Transverse colon (tissue), 4 donors: ENCODE results near the gene NKD1. TPM values are rescaled to one million over a fixed set of nuclear protein-coding genes. Genes with fewer than 3 reads are reported as not detected.

Experiments
- DNase-seq: peaks from one replicate; pipeline ENCODE4 v3.0.0-alpha.2; 2019
- H3K27ac ChIP-seq, 4 donors: fragments of 200-600 bp; sonication (generic); 2 replicates each; pipeline ENCODE4 v1.5.1; 2016 to 2018; ENCODE audit warnings: inconsistent platforms in 4 of 4
- H3K27me3 ChIP-seq: fragments of 200-600 bp; sonication (generic); 2 replicates; pipeline ENCODE4 v1.5.1; 2017; ENCODE audit warnings: inconsistent platforms
- H3K36me3 ChIP-seq, 4 donors: fragments of 200-600 bp; sonication (generic); 2 replicates each; pipeline ENCODE4 v1.5.1; 2017 to 2019; ENCODE audit warnings: inconsistent platforms in 4 of 4
- H3K4me1 ChIP-seq, 4 donors: fragments of 200-600 bp; sonication (generic); 2 replicates each; pipeline ENCODE4 v1.5.1; 2017 to 2020; ENCODE audit warnings: inconsistent platforms in 4 of 4
- H3K4me3 ChIP-seq, 4 donors: fragments of 200-600 bp; sonication (generic); 1 replicate in 1 of 4; 2 replicates in 3 of 4; pipeline versions ENCODE4 v1.5.1 to v1.6.1; 2017 to 2019; ENCODE audit warnings: inconsistent platforms in 4 of 4
- H3K9me3 ChIP-seq, 2 donors: fragments of 200-600 bp; sonication (generic); 2 replicates each; pipeline ENCODE4 v1.5.1; 2017 to 2019; ENCODE audit warnings: inconsistent platforms in 2 of 2
- EP300 ChIP-seq: sonication (generic); formaldehyde crosslinking; IDR thresholded peaks from one replicate; pipeline ENCODE4 v1.6.1; 2017; ENCODE audit warnings: antibody characterized with exemption, low read depth
- POLR2A ChIP-seq: fragments of 450-650 bp; IDR thresholded peaks from one replicate; pipeline ENCODE4 v1.6.1; 2016; ENCODE audit warnings: antibody characterized with exemption, mild to moderate bottlenecking, moderate library complexity
- POLR2AphosphoS5 ChIP-seq, 3 donors: sonication (generic); formaldehyde crosslinking; IDR thresholded peaks; one replicate each; pipeline ENCODE4 v1.6.1; 2016; ENCODE audit warnings: antibody characterized with exemption in 3 of 3
- WGBS, 2 donors: methylation state at CpG; one replicate each; pipeline ENCODE4 v1.1.5; 2018; ENCODE audit warnings: low coverage in 1 of 2; 5-methylcytosine and 5-hydroxymethylcytosine counted together
- in situ Hi-C, 4 donors: fragments of 200-750 bp; cut with MboI; loops; one replicate each; pipeline versions ENCODE4 v1.15.0 to v1.15.1; 2017; ENCODE audit warnings: low sequenced_read_pairs in 3 of 4, low pct_ligation_motif_present in 1 of 4, low pct_unique_long_range_greater_than_20kb in 1 of 4
- intact Hi-C: fragments of 100-400 bp; cut with DNase I; formaldehyde crosslinking; loops from one replicate; pipeline ENCODE4 v1.15.1; 2023; ENCODE audit warnings: low total_unique reads
- total RNA-seq, 4 donors: library from RNA; depleted of rRNA; stranded (reverse); fragments of >200 nt; gene quantifications; one replicate each; pipeline ENCODE4 v1.1.0, GENCODE V29; 2016
- TF ChIP-seq, protein P1 (sequence below), 5 experiments: fragments of 200-600 bp in 3 of 5; fragments of 450-650 bp in 2 of 5; sonication (generic) in 3 of 5; IDR thresholded peaks; 1 replicate in 2 of 5; 2 replicates in 3 of 5; pipeline ENCODE4 v1.5.1; 2016 to 2017; ENCODE audit warnings: antibody characterized with exemption in 5 of 5, inconsistent platforms in 3 of 5, mild to moderate bottlenecking in 2 of 5, moderate library complexity in 1 of 5

The NKD1 gene
- total RNA-seq, 4 donors from 2014 or later, result 1.7 to 98.1 (median 2.5) TPM

DNA sequence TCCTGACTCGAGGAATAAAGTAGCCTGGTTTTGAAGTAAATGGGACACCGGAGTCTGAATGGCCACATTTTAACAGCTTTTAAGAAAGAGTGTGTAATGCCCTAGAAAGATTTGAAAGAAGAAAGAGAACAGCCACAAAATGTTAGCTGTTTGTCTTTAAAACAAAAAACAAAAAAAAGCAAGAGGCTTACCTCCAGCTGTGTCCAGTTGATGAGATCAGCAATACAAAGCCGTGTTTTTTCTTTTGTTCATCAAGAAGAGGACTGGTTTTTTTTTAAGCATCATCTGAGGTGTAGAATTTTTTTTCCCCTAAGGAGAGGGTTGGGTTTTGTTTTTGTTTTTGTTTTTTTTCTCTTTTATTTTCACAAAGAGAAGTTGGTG lies 58.8 kb downstream of the NKD1 start:
- Histone ChIP-seq H3K36me3 (no peaks in the 10 kb centered on the region), H3K27ac (peak overlapping the region; percentile 12 to 86 (median 80)), H3K9me3 (no peaks in the 10 kb centered on the region), H3K27me3 (no peaks in the 10 kb centered on the region), H3K4me3 (no peak overlapping the region), H3K4me1 (peaks cover 22 to 48% (median 28%) of the 10 kb centered on the region in 4 donors)
- no peak for DNase-seq
- intact Hi-C loops (no loop called here), in situ Hi-C loops (no loop called here)
- WGBS, 2 donors, result 64 to 73% methylated on average over 1 to 3 of the region's 3 CpGs
- no peak for TF ChIP-seq EP300
- TF ChIP-seq, protein P1, sequence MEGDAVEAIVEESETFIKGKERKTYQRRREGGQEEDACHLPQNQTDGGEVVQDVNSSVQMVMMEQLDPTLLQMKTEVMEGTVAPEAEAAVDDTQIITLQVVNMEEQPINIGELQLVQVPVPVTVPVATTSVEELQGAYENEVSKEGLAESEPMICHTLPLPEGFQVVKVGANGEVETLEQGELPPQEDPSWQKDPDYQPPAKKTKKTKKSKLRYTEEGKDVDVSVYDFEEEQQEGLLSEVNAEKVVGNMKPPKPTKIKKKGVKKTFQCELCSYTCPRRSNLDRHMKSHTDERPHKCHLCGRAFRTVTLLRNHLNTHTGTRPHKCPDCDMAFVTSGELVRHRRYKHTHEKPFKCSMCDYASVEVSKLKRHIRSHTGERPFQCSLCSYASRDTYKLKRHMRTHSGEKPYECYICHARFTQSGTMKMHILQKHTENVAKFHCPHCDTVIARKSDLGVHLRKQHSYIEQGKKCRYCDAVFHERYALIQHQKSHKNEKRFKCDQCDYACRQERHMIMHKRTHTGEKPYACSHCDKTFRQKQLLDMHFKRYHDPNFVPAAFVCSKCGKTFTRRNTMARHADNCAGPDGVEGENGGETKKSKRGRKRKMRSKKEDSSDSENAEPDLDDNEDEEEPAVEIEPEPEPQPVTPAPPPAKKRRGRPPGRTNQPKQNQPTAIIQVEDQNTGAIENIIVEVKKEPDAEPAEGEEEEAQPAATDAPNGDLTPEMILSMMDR (IDR thresholded peaks at IDR 0.05), result no peak
- no peak for TF ChIP-seq POLR2AphosphoS5 (IDR thresholded peaks at IDR 0.05)
- no peak for TF ChIP-seq POLR2A

DNA sequence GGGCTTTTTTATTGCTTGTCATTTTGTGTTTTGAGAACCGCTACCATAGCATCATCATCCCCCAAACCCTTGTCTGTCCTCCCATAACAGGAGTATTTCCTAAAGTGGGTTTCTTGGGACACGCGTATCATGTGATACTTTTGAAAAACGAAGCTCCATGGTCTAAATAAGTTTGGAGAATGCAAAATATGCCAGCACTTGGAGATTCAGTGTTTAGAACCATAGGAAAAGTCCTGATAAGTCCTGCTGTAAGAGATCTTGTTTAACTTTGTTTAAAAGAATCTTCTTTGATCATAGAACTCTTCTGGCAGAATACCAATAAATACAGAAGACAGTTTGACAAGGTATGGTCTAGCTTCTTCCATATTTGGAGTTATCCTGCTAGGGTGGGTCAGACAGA lies 59.3 kb downstream of the NKD1 start:
- Histone ChIP-seq H3K4me3 (no peak overlapping the region), H3K27ac (peak overlapping the region; percentile 12 to 86 (median 80)), H3K4me1 (peaks cover 18 to 45% (median 24%) of the 10 kb centered on the region in 4 donors), H3K27me3 (no peaks in the 10 kb centered on the region), H3K9me3 (no peaks in the 10 kb centered on the region), H3K36me3 (no peaks in the 10 kb centered on the region)
- 72 to 82% methylated on average over 4 of the region's 4 CpGs for WGBS, 2 donors
- in situ Hi-C loops, result no loop called here
- DNase-seq, result no peak
- intact Hi-C loops, result no loop called here
- no peak for TF ChIP-seq POLR2A
- no peak for TF ChIP-seq EP300
- TF ChIP-seq, protein P1 (IDR thresholded peaks at IDR 0.05), result no peak
- TF ChIP-seq POLR2AphosphoS5 (IDR thresholded peaks at IDR 0.05), result no peak

DNA sequence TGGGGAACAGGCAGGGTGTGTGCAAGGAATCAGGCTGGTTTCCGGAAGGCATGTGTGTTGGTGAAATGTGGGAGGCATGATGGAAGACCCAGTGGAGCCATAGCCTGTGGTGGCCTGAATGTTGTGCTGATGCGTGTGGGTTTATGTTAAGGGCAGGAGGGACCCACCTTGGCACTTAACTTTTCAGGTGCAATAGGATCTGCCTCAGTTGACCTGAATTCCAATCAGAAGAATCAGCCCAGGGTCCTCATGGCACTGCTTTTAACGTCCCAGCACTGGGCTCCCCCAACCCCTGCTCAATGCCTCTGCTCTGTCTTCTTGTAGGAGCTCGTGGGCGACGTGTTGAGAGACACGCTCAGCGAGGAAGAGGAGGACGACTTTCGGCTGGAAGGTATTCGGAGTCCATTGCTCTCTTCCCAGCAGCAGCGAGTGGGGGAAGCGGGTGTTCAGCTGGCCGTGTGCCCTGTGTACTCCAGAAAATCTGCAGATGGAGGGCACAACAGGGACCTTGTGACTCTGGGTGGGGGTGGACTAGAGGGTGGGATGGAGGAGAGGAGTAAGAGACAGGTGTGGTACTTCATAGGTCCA lies 59.9 kb downstream of the NKD1 start:
- intact Hi-C loops, result no loop called here
- no peaks in the 10 kb centered on the region for H3K9me3 ChIP-seq
- 82 to 90% methylated on average over 5 to 14 of the region's 14 CpGs for WGBS, 2 donors
- H3K4me1 ChIP-seq, result peaks cover 13 to 45% (median 21%) of the 10 kb centered on the region in 4 donors
- DNase-seq, result no peak
- in situ Hi-C loops, result no loop called here
- H3K4me3 ChIP-seq, result no peak overlapping the region
- TF ChIP-seq, protein P1 (IDR thresholded peaks at IDR 0.05), result no peak
- TF ChIP-seq EP300 (no peak), POLR2AphosphoS5 (IDR thresholded peaks at IDR 0.05) (no peak), POLR2A (no peak)
- H3K27me3 ChIP-seq, result no peaks in the 10 kb centered on the region
- peak overlapping the region; percentile 55 to 86 (median 80) for H3K27ac ChIP-seq
- H3K36me3 ChIP-seq, result no peaks in the 10 kb centered on the region

DNA sequence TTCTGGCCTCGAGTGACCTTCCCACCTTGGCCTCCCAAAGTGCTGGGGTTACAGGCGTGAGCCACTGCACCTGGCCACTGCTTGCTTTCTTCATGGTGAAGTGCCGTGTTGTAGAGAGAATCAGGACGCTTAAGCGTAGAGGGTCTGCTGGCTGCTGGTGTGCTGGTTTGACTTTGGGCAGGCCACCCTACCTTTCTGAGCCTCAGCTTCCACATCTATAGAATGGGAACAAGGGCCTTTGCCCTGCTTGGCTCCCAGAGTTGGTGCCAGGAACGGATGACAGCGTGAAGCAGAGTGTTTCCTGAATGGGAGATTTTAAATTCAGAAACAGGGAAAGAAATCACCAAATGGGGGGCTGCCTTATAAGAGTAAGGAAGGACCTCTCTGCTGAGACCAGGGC lies 60.9 kb downstream of the NKD1 start:
- TF ChIP-seq, protein P1 (IDR thresholded peaks at IDR 0.05), result no peak
- TF ChIP-seq EP300 (no peak), POLR2A (no peak), POLR2AphosphoS5 (IDR thresholded peaks at IDR 0.05) (no peak)
- DNase-seq, result no peak
- no peaks in the 10 kb centered on the region for H3K36me3 ChIP-seq
- no peaks in the 10 kb centered on the region for H3K9me3 ChIP-seq
- H3K4me3 ChIP-seq, result no peak overlapping the region
- 60 to 92% methylated on average over 1 to 7 of the region's 7 CpGs for WGBS, 2 donors
- H3K27me3 ChIP-seq, result no peaks in the 10 kb centered on the region
- peaks cover 13 to 45% (median 20%) of the 10 kb centered on the region in 4 donors for H3K4me1 ChIP-seq
- in situ Hi-C loops (no loop called here), intact Hi-C loops (no loop called here)
- peak overlapping the region; percentile 55 to 86 (median 80) for H3K27ac ChIP-seq
